Activated CD4-positive, alpha-beta T cell treated with anti-CD3 and anti-CD28 coated beads for 24 hours (primary cell): Measurements from ENCODE around the gene SLC13A3.

Experiments
- DNase-seq, 2 donors: peaks; one replicate each; pipeline ENCODE4 v3.0.0-alpha.2; 2020; ENCODE audit warnings: low read depth in 2 of 2

Gene SLC13A3

DNA sequence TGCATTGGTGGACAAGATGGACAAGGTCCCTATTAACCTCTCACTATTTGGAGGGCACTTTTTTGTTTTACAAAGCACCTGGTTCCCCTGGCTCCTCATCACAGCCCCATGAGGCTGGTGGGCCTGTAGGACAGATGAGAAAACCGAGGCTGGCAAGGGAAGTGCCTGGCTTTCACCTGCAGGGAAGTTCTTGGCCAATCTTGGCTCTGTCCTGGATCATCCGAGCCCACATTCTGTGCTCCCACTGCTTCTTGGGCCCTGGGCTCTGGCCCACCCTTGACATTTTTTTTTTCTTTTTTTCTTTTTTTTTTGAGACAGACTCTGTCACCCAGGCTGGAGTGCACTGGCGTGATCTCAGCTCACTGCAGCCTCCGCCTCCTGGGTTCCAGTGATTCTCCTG lies 14.7 kb downstream of the SLC13A3 start:
- DNase-seq: no peak

DNA sequence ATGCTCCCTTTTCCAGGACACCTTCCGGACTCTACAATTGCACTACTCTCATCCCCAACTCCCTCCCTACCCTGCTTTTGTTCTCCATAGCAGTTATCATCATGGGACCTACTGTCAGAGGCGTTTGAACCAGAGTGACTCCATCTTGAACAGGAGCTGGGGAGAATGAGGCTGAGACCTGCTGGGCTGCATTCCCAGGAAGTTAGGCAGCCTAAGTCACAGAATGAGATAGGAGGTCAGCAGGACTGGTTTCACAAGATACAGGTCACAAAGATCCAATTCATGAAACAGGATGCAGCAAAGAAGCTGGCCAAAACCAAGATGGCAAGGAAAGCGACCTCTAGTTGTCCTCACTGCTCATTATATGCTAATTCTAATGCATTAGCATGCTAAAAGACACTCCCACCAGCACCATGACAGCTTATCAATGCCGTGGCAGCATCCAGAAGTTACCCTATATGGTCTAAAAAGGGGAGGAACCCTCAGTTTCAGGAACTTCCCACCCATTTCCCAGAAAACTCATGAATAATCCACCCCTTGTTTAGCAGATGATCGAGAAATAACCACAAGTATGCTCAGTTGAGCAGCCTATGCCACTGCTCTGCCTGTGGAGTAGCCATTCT lies 15.6 kb downstream of the SLC13A3 start:
- DNase-seq: no peak

DNA sequence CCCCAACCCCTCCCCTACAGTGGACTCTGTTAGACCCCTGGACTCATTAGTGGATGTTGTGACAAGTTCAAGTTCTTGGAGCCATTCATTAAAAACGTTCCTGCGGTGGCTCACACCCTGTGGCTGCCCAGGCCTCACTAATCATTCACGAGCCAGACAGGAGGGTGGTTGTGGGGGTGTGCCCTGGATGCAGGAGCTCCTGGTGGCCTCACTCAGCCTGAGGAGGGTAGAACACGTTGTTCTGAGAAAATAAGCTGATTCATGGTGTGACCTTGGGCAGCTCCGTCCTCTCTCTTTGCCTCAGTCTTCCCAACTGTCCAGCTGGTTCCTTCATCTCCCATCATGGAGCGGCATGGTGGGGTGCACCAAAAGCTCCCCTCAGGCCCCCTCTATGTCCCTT lies 16.7 kb downstream of the SLC13A3 start:
- no peak for DNase-seq

DNA sequence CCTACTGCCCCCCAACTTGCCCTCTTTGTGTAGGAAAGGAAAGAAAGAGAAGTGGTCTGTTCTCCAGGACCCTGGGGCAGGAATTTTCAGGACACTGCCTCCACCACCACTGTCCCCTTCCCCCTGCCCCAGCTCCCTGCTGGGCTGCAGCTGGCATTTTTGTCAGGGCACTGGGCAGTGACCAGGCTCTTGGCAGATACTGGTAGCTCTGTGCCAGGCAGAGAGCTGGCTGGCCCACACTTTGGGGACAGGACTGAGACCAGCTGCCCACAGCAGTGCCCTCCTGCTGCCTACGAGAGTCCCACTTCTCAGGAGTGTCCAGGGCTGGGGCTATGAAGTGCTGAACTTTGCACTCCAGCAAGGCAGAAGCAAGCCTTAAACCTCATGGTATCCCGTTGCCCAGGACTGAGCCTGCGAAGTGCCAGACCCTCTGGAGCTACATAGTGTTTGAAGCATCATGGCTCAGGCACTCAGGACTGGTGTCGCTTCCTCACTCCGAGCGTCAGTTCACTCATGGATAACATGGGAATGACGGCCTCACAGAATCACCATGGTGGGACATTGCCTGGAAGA lies 19.3 kb downstream of the SLC13A3 start:
- DNase-seq: no peak

DNA sequence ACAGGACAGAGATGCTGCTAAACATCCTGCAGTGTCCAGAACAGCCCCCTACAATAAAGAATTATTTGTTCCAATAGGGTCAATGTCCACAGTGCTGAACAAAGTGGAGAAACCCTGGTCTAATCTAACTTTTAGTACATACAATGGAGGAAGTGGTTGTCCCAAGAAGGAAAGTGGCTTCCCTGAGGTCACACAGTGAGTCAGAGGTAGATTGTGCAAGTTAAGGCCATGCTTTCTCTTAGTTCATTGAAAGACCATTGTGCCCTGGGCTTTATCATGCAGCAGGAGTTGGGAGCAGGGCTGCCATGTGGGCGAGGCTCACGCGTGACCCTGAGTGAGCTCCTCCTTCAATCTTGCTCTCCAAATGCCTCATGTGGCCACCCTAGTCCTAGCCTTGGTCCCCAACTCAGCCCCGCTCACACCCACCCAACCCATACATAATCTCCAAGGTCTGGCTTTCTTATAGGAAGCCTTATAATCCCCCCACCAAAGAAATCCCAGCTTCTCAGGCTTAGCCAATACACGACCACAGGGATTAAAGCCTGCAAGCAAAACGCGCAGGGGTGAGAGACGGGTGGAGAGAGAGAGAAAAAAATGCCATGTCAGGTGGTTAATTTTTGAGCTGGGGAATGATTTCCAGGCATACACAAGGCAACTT lies 19.9 kb downstream of the SLC13A3 start:
- no peak for DNase-seq

DNA sequence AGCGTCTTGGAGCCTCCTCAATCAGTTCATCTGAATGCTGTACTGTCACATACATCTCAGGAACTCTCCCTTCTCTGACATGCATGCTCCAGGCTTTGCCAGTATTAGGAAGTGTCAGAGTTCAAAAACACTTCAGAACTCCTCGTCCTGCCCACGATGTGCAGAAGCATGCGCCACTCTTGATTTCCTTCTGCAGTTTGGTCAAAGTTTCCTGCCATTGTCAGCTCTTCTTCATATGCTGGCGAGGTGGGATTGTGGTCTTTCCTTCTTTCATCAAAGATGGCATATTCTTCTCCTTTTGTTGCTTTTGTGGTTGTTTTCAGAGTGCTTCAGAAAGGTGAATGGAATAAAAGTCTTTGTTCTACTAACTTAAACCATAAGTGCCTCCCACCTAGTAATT lies 21.0 kb downstream of the SLC13A3 start:
- no peak for DNase-seq

DNA sequence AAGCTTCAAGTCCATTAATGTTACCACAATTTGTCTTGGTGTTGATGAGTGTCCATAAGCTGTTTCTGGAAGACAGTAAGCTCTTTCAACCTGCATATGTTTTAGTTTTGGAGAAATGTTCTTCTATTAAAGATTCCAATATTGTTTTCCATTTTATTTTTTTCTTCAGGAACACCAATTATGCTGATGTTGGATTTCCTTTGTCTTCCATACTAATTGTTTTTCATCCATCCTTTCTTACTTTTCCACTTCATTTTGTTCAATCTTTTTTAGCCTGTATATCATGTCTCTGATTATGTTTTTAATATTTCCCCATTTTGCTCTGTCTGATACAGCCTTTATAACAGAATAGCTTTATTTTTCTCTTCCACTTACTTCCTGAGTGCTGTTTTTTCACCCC lies 21.9 kb downstream of the SLC13A3 start:
- DNase-seq: no peak

DNA sequence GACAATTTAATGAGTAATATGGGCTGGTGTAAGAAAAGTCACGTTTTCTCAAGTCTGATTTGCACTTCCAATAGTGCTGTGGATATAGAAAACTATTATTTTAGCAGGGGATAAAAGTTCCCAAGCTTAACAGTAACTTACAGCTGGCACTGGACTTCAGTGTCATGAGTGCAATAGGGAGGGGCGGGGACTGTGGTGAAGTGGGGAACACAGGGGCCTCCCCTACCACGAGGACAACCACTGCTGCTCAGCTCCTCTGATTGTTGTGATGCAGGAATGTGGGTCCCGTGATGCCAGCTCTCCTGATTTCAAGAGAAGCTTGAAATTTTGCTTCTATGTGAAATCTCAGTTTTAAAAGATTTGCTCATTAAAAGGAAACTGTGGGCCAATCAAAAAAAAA lies 24.0 kb downstream of the SLC13A3 start:
- no peak for DNase-seq

DNA sequence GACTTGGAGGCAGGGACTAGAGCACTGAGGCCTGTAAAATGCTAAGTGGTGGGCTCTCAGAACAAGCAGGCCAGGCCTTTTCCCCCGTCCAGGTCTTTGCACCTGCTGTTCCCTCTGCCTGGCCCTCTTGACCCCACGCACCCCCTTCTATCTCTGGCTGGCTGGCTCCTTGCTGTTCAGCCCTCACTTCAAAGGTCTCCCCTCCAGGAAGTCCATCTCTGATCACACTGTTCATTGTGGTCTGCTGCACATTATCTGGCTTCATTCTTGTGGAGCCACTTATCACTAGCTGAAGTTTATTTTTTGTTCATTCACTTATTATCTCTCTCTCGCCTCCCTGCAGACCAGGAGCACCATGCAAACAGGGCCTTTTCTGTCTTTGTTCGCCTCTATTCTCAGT lies 24.5 kb downstream of the SLC13A3 start:
- DNase-seq: no peak

DNA sequence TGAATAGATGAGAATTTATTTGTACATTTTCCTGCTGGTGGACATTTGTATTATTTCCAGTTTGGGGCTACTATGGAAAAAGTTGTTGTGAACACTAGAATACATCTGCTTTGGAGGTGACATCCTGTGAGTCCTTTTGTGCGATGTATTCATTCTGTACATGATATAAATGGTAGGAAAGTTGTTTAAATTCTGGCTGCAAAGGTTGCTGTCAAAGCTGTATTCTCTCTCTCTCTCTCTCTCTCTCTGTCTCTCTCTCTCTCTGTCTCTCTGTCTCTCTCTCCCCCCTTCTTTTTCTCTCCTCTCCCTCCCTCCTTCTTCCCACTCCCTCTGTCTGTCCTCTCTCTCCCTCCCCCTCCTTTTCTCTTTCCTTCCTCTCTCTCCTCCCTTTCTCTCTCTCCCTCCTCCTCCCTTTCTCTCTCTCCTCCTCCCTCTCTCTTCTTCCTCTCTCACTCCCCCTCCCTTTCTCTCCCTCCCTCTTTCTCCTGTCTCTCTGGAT lies 25.3 kb downstream of the SLC13A3 start:
- DNase-seq: no peak

DNA sequence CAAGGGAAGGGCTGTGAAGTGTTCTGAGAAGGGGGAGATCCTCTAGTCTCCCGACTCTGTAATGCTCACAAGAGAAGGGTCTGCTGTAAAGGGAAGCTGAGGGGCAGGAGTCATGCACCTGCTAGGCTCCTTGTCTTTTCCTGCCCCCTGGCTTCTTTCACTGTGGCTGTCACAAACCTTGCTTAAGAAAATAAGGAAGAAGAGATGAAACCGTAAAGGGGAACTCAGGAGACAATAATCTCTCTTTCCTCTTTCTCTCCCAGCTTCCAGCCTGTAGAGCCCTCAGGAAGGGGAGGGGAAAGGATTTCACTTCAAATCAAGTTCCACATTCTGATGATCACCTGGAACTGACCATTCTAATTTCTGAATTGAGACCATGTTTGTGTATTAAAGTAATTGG lies 26.3 kb downstream of the SLC13A3 start:
- no peak for DNase-seq

DNA sequence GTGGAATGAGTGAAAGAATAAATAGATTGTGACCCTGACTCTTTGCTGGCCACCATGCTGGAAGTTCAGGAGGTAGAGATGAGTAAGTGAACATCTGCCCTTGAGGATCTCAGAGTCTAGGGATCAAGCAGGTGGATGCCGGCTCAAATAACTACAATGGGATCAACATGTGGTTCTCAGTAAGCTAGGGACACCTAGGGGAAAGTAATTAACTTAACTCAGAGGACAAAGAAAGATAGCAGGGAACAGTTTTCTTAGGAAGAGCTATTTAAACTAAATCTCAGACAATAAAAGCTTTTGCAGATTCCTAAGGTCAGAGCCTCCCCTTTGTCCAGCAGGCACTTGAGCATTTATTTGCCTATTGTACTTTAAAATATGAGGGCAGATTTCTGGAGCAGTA lies 29.1 kb downstream of the SLC13A3 start:
- no peak for DNase-seq

DNA sequence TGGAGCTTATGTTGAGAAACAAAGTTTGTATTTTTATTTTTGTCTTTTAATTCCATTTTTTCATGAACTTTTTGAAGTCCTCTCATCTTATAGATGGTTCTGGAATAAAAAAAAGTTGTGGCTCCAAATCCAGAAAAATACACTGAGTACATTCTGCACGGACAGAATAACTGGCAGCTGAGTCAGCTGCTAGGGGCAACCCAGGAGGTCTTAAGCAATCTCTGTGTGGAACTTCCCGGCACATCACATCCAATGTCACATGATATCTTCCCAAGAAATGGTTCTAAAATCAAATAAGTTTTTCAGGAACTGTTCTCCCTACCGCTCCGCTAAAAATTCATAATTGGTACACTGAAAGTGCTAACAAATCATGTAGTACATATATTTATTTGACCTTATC lies 29.8 kb downstream of the SLC13A3 start:
- no peak for DNase-seq

DNA sequence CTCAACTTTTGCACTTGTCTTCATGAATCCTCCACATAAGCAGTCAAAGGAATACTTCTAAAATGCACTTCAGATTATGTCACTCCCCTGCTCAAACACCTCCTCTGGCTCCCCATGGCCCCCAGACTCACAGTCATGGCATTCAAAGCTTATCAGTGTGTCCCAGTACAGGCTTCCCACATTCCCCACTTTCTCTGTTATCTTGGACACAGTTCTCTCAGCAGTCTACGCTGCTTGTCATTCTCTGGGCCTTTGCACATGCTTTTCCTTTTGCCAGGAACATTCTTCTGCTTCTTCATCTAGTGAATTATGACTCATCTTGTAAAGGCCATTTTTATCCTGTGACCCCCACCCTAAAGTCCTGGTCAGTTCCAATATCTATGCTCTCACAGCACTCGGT lies 31.8 kb downstream of the SLC13A3 start:
- no peak for DNase-seq

DNA sequence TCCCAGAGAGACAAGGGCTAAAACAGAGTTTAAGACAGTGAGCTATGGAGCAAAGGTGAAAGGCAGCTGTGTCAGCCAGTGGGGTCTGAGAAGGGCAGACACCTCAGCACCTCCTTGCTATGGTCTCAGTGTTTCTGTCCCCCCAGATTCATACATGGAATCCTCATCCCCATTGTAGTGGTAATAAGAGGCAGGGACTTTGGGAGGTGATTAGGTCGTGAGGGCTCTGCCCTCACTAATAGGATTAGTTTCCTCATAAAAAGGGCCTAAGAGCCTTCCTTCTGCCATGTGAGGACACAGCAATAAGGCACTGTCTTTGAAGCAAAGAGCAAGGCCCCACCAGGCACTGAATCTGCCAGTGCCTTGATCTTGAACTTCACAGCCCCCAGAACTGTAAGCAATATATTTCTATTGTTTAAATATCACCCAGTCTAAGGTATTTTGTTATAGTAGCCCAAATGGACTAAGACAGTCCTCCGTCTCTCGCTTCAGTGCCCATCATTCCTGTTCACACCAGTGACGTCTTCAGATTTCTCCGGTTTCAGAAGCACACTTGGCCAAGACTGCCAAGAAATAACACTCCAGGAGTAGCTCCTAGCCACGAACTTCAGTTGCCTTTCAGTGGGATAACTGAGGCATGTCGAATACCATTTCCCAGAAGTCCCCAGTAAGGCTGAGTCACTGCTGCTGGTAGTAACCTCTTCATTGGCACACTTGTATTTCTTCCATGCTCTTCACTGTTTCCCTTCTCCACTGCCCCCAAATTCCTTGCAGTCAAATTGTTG lies 32.8 kb downstream of the SLC13A3 start:
- no peak for DNase-seq

DNA sequence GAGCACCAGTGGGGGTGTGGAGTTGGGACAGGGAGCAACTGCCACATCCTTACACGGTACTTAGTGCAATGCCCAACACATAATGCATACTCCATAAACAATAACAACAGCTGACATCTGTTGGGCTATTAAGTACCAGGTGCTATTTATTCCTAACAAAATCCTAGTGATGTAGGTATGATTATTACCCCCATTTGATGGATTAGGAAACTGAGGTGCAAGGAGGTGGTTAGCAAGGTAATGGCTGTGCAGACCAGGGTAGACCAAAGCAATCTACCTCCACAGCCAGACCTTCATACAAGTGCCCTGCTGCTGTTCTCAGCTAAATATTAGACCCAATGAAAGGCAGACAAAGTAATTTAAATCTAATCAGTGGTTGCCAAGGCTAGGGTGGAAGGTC lies 36.8 kb downstream of the SLC13A3 start:
- no peak for DNase-seq

DNA sequence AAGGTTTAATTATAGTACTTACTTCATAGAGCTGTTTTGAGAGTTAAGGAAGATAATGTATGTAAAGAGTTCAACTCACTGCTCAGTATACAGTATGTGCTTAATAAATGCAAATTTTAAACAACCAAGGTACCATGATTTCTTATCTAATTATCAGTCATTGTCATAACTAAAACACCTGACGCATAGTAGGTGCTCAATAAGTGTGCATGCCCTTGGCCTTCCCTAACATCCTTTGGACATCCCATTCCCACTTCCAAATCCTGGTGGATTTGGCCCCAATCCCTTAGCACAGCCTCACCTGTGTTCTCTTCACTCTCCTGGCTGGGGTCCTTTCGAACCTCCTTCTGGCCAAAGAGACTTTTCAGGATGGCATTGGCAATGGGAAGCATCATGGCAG lies 41.1 kb downstream of the SLC13A3 start:
- no peak for DNase-seq

DNA sequence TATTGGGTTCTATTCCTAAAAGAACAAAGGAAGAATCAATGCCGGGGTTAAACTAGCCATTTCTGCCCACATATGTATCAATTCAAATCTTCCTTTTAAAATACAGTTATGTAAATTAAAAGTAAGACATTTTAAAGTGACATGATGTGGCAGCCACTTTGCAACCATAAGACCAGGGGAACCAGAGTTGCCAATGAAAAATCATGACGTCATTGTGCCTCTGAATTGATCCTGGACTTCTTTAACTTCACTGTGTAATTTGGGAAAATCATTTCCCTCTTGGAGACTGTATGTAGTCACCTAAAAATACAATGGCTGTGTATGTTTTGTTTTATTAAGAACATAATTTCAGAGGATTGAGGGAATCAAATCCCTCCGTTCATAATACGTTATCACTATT lies 42.2 kb downstream of the SLC13A3 start:
- DNase-seq: no peak

DNA sequence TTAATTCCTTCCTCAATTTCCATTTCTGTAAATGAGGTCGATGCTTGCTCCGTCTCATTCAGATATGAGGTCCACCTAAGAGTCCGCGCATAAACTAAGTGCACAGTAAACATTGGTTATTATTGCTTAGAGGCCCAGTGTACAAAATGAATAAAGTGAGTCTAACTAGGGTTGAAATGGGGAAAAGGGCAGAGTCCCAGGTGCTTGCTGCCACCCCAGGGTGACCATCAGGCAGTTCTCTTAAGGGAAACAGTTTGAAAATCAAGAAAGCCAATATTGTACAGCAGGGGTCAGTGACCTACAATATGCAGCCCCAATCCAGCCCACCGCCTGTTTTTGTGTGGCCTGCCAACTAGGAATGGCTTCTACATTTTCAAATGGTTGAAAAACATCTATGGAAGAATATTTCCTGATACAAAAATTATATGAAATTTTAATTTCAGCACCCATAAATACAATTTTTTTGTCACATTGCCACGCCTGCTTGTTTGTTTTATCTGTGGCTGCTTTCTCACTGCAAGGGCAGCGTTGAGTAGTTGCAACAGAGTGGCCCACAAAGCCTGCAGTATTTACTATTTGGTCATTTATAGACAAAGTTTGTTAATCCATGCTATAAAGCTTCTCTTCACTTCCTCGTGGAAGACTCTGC lies 43.3 kb downstream of the SLC13A3 start:
- no peak for DNase-seq

DNA sequence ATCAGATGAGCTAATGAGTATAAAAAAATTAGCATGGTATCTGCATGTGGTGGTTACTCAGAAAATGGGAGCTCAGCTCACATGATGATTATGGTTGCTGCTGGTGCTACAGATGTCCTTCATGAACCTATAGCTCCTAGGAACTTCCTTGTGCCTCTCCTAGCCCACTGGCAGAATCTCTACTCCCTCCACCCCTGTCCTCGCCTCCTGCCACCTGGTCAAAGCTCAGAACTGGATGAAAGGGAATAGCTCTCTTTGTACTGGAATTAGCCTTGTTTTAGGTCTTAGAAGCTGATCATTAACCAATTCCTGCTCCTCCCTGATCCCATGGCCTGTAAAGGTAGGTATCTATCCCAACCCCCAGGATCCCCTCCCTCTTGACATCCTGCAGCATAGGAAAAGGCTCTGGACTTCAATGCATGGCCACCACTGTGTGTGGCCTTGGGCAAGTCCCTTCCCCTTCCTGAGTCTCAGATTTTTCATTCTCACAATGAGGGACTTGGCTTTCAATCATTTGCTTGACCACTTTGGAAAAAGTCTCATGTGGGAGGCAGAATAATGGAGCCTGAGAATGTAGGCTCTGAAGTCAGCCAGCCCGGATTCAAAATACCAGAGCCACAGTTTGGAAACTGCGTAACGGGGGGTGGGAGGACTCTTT lies 43.9 kb downstream of the SLC13A3 start:
- no peak for DNase-seq

DNA sequence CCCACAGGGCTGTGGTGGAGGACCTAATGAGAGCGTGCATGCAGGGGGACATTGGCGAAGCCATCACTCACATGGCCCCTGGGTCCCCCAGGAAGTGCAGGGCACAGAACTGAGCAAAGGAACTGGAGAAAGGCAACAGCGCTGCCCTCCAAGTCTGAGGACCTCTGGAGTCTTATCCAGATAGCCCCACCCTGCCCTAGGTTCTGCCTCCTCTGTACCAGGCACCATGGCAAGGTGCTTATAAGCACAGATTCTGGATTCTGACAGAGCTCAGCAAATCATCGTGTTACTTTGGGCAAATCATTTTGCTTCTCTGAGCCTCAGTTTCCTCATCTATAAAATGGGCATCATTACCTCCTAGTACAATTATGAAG lies 44.5 kb downstream of the SLC13A3 start:
- no peak for DNase-seq
